ENCODE data around the gene LRAT.

- TF ChIP-seq CTCF (IDR thresholded peaks at IDR 0.05; ENCODE audit: low read depth, low read length) (no peak), EZH2phosphoT487 (IDR thresholded peaks at IDR 0.05; ENCODE audit: low read depth) (no peak)
Measured at GRCh38 chr4:154781126-154781982, 37.6 kb downstream of the LRAT start, which contains the start of gene RBM46.
